ENCODE measurements around the gene TEX101. TPM values are rescaled to one million over a fixed set of nuclear protein-coding genes. Genes with fewer than 3 reads are reported as not detected.

Gene TEX101
- total RNA-seq, 1 experiment from 2014 or later, result not detected

DNA sequence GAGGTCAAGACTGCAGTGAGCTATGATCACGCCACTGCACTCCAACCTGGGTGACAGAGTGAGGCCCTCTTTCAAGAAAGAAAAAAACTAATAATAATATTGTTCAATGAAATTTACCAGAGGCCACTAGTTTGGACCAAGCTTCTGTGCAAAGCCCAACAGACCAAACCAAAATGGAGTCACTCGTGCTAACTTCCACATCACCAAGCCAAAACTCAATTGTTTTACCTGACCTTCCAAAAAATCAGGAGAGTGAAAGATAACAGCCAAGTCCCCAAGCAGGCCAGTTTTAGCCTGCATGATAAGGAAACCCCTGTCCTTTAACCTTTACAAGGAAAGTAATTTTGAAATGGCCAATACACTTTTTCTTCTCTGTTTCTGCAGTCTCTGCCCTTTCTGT is 30.7 kb downstream of the TEX101 start:
- no peak for DNase-seq (ENCODE audit: low read depth)

DNA sequence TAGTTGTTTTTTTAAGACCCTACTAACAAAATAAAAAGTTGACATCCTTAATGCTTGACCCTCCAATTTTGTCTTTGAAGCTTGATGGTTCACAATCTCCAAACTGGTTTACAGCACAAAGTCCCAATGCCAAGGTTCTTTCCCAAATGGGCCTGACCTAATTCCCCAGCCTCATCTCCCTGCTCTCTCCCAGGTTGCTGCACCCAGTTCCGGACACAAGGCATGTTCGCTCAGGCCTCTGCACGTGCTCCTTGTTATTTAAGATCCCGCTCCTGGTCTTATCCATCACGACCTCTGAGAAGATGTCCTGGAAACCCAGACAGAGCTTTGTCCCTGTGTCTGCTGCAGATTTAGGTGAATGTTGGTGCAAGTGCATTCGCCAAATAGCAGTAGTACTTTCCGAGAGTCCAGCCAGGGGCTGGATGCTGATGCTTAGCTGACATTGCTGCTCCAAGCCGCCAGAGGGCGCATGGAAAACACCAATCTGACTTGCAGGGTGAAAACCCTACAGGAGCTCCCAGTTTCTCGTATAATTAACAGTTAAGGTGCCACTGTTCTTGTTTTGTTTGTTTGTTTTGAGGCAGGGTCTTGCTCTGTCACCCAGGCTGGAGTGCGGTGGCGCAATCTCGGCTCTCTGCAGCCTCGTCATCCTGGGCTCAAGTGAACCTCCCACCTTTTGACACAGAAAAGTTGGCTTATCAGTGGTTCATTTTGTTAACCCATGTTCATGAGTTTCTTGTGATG is 32.2 kb downstream of the TEX101 start:
- peak; percentile 66 for DNase-seq (ENCODE audit: low read depth)

- DNase-seq (ENCODE audit: low read depth), result no peak
Measured at GRCh38 chr19:43447655-43448054, 33.0 kb downstream of the TEX101 start.

- peak; percentile 55 for DNase-seq (ENCODE audit: low read depth)
Measured at GRCh38 chr19:43450545-43450997, 35.9 kb downstream of the TEX101 start.

GRCh38 chr19:43452582-43452981 is 37.9 kb downstream of the TEX101 start:
- no peak for DNase-seq (ENCODE audit: low read depth)

DNA sequence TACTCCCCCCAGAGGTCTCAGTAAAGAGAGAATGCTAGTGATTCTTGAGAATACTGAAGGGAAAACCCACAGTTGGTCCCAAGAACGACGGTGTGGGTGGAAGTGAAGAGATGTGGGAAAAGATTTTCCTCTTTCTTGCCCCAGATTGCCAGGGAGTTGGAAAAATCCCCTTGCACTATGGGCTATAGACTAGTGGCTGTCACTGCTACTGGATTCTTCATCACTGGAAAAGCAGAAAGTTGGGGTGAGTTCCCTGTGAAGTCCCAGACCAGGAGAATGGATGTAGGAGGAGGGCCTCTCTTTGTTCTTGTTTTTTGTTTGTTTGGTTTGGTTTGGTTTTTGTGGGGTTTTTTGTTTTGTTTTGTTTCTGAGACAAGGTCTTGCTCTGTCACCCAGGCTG is 39.3 kb downstream of the TEX101 start:
- no peak for DNase-seq (ENCODE audit: low read depth)

DNA sequence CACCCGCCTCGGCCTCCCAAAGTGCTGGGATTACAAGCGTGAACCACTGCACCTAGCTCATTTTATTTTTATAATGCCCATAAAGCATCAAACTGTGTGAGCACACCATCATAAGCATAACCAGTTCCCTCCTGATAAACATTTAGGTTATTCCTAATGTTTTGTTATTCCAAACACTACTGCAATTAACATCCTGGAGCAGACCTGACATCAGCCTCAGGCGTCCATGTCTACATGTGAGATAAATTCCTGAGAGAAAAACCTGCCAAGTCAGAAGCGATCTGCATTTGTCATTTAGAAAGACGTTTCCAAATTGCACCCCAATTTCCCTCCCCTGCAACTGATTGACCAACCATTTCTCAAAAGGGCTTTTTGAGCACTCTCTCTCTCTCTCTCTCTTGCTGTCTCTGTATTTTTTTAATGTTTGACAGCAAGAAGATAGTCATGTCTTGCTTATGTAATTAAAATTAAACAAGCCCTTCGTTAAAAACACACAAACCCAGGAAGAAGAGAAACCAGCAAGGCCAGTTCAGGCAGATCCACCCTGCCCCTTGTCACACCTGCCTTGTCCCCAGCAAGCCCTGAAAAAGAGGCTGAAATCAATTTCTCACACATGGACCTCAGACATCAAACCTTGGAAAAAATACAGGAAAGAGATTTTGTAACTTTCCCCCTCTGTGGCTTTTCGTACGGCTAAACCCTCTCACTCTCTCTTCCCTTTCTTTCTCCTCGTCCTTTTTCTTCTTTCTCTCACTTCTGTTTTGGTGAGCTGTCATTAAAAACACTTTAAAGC is 40.8 kb downstream of the TEX101 start:
- no peak for DNase-seq (ENCODE audit: low read depth)

DNA sequence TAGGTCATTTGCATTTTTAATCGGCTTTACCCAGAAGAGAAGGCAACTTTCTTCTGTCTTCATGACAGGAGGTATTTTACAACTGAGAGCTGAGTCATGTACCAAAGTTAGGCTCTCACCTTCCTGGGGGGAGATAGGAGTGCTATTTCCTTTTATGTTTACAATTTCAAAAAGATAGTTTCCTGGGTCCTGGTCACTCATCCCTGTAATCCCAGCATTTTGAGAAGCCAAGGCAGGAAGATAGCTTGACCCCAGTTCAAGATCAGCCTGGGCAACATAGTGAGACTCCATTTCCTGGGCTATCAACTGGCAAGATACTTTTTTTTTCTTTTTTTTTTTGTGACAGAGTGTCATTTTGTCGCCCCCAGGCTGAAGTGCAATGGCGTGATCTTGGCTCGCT is 43.1 kb downstream of the TEX101 start:
- no peak for DNase-seq (ENCODE audit: low read depth)

DNA sequence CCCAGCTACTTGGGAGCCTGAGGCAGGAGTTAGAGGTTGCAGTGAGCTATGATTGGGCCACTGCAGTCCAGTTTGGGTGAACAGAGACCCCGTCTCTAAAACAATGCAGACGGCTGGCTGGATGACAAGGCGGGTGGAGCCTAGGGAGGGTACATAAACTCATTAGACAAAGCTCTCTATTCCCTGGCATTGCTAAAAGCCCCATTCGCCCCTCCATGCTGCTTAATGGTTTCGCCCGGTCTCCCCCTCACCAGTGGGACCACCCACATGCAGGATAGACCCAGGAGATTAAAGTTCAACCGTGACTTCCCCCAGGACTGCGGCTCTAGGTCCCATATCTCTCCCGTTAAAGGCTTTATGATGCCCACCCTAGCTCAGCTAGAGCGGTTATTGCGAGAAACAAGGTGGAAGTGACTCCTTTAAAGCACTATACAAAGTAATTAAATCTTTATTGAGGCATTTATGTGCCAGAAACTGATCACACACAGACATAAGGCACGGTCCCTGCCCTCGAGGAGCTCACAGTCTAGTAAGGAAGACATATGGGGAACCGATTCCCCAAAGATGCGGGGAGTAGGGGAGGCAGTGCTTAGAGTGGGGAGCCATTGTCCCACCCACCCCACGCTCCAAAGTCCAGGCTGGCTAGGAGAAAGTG is 45.8 kb downstream of the TEX101 start:
- no peak for DNase-seq (ENCODE audit: low read depth)

GRCh38 chr19:43461303-43461702 is 46.6 kb downstream of the TEX101 start:
- DNase-seq (ENCODE audit: low read depth), result no peak

DNA sequence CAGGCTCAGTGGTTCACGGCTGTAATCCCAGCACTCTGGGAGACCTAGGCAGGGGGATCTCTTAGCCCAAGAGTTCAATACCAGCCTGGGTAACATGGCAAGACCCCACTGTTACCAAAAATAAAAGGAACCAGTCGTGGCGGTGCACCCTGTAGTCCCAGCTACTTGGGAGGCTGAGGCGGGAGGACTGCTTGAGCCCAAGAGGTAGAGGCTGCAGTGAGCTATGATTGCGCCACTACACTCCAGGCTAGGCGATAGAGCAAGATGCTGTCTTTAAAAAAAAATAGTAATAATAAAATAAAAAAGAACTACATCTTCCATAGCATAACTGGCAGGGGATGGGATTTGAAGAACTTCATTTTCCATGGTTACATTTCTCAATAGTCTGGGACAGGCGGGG is 47.7 kb downstream of the TEX101 start:
- no peak for DNase-seq (ENCODE audit: low read depth)

DNA sequence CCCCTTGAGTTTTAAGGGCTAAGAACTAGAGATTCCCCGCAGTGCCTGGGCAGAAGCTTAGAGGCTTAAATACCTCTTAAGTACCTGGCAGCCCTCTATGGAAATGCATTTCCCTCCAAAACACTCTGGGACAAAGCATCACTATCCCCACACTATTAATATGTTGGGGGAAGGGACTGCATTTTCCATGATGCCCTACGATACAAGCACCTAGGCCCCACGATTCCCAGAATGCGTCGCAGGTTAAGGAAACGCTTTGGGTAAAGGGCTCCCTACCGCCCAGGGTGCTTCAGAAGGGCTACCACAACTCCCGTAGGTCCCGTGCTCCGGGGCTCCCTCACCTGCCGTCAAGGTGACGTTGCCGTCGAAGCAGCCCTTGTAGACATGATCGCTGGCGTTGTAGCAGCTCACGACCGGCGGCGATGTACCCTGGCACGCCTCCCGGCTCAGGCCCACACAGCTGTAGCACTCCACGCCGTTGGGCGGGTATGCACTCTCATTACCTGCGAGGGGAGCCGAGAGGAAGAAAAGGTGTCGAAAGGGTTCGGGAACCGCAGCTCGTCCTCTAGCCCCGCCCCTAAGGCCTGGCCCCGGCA is 48.2 kb downstream of the TEX101 start:
- no peak for DNase-seq (ENCODE audit: low read depth)

- DNase-seq (ENCODE audit: low read depth), result peak; percentile 82
Measured at GRCh38 chr19:43463381-43464133, 48.9 kb downstream of the TEX101 start.

DNA sequence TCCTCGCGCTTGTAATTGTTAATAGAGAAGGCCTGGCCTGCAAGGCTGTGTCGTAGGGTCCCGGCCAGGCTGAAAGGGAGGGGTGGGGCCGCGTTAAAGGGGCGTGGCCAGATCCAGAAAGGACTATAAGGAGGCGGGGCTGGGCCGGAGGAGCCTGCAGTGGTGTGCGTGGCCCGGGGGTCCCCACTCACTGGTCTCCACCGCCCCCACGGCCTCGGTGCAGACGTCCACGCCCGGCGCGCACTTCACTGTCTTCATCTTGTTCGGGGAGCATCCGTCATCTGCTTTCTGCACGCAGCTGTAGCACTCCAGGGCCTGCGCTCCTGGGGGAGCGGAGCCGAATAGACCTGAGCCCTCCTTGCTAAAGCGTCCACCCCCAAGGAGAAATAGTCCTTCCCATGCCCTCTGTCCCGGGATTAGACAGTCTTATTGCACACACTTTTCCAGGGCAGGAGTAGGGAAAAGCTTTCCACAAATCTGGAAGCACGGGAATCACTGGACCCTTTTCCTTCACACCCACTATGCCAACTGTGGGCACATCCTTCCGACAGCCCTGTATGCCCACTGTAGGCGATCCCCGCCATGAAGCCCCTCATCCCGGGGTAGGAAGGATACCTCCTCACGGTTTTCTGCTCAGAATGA is 49.6 kb downstream of the TEX101 start:
- DNase-seq (ENCODE audit: low read depth), result no peak

DNA sequence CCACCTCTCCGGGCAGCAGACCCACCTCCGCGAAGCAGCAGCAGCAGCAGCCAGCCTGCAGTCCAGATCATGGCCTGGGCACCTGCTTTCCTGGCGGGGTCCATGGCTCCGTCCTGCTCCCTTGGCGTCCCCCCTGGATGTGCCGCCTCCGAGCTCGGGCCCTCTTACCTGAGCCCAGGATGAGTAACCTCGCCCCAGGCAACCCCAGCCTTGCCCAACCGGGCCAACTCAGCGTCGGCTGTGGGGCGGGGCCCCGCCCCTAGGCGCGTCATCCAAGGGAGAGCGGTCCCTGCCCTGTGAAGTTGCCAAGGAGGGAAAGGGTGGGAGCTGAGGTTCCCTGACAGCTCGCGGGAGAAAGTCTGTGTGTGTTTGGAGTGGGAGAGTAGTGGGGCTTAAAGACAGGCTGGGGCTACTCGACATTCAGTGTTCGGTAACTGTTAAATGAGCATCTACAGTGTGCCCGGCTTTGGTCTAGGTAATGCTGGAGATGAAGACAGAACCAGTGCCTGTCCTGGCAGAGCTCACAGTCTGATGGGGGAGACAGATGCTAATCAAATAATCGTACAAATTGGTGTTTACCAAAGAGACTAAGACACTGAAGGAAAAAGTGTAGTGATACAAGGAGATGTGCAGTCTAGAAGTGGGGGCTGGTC is 50.9 kb downstream of the TEX101 start, which contains the start of gene LYPD3:
LYPD3 (minus strand) TSS at position 141 of the 653 bp plus-strand sequence; CDS start at position 104, 37 bp downstream.
- DNase-seq (ENCODE audit: low read depth), result no peak

- no peak for DNase-seq (ENCODE audit: low read depth)
Measured at GRCh38 chr19:43466793-43467192, 52.1 kb downstream of the TEX101 start.

- peak; percentile 17 for DNase-seq (ENCODE audit: low read depth)
Measured at GRCh38 chr19:43467276-43467675, 52.6 kb downstream of the TEX101 start.

DNA sequence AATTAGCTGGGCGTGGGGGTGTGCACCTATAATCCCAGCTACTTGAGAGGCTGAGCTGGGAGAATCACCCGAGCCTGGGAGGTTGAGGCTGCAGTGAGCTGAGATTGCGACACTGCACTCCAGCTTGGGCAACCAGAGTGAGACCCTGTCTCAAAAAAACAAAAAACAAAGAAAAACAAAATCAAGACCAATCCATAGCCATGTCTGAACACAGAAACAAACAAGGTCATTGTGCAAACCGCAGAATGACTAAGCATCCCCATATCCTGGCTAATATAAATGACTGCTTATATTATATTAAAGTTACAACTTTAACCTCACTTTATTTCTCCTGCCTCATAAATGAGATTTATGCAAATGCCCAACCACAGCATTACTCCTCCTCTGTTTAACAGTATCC is 53.0 kb downstream of the TEX101 start:
- DNase-seq (ENCODE audit: low read depth), result peak; percentile 59
